Muscle layer of colon (tissue), 2 donors: Measurements from ENCODE around the gene GIMAP2.
"Not testable (repeated sequence)": the region's sequence is repeated elsewhere in the genome, so short reads cannot be mapped to it uniquely, and the experiment has no call there.

Source experiments
- H3K27ac ChIP-seq: one replicate; pipeline ENCODE4 v1.7.0; 2013; ENCODE audit warnings: low read depth, mild to moderate bottlenecking, low read length, moderate library complexity
- H3K27me3 ChIP-seq, 2 donors: one replicate each; pipeline ENCODE4 v1.7.0; 2013; ENCODE audit warnings: low read length in 2 of 2, mild to moderate bottlenecking in 2 of 2; ENCODE audit not compliant: insufficient read depth in 2 of 2, control insufficient read depth in 1 of 2
- H3K36me3 ChIP-seq: one replicate; pipeline ENCODE4 v1.7.0; 2013; ENCODE audit warnings: mild to moderate bottlenecking, low read length; ENCODE audit not compliant: insufficient read depth
- H3K4me1 ChIP-seq: one replicate; pipeline ENCODE4 v1.7.0; 2013; ENCODE audit warnings: mild to moderate bottlenecking, low read length; ENCODE audit not compliant: insufficient read depth
- H3K4me3 ChIP-seq, 2 donors: one replicate each; pipeline ENCODE4 v1.7.0; 2013; ENCODE audit warnings: low read length in 2 of 2, low read depth in 1 of 2, mild to moderate bottlenecking in 1 of 2, moderate library complexity in 1 of 2
- H3K9ac ChIP-seq: one replicate; pipeline ENCODE4 v1.7.0; 2013; ENCODE audit warnings: low read length
- H3K9me3 ChIP-seq: one replicate; pipeline ENCODE4 v1.7.0; 2013; ENCODE audit warnings: mild to moderate bottlenecking, low read length
- donor health status: abdominal sarcoma.
- donor health status: Adenocarcinoma of cecum.

The GIMAP2 gene

DNA sequence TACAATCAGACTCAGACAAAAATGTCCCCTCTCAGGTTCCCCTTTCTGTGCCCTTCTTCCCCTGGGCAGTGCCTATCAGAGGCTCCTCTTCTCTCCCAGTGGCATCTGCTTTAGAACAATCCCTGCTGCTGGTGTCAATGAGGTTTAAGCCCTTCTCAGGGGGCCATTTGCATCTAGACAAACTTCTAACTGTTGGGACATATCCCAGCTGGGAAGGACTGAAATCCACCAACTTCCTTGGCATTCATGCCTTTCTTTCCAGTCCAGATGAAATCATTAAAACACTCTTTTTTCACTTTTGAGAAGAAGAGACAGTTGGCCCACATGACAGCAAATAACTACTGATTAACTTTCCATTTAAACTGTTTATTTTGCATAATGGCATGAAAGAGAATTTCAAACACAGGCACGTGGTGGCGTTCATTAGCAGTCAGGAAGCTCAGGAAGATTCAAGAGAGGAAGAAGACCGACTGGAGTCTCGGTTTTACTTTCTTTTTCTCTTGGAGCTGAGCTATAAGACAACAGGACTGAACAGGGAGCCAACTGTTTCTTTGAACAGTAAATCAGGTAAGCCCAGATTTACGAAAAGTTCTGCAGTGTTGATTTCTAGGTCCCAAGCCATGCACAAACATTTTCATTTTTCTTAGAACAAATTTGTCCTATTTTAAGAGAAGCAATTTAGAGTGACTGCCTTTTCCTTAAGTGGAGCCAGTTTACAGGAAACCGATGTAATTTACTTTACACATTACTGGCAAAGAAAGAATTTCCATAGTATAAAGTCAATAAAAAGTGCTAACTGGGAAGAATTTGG lies at the start of gene GIMAP2:
GIMAP2 (plus strand) TSS at position 488 of the 811 bp plus-strand sequence. CDS start 1,354 bp downstream, outside the sequence.
- peak within 1 kb of the TSS; percentile 64 for H3K27ac ChIP-seq
- no peaks in the 10 kb centered on the region for H3K36me3 ChIP-seq
- peaks cover 9% of the 10 kb centered on the region for H3K4me1 ChIP-seq
- H3K27me3 ChIP-seq = no peaks in the 10 kb centered on the region
- H3K9me3 ChIP-seq = no peaks in the 10 kb centered on the region
- H3K4me3 ChIP-seq = peak within 1 kb of the TSS; percentile 25 to 70
- H3K9ac ChIP-seq = peak within 1 kb of the TSS; percentile 55

DNA sequence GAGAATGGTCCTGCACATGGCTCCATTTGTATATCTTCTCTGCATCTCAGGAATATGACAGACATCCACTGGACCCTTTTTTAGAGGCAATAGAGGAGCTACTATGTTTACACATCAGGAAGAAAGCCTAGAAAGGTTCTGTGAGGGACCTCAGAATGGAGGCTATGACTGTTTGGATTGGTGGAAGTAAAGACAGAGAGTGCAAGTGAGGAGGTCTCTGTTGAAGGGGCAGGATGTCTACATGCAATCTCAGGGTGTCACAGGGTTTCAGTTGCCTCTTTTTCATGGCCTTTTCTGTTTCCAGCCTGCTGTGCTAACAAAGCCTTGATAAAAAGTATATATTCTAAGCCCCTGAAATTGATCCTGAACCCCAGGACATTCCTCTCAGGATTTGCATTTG lies 43.7 kb upstream of the GIMAP2 start:
- no peak overlapping the region for H3K4me3 ChIP-seq
- H3K27ac ChIP-seq = no peak overlapping the region
- H3K9me3 ChIP-seq = no peaks in the 10 kb centered on the region
- no peaks in the 10 kb centered on the region for H3K36me3 ChIP-seq
- H3K4me1 ChIP-seq = no peaks in the 10 kb centered on the region
- H3K9ac ChIP-seq = no peak overlapping the region
- no peaks in the 10 kb centered on the region for H3K27me3 ChIP-seq

- no peak overlapping the region for H3K4me3 ChIP-seq
- H3K9me3 ChIP-seq = no peaks in the 10 kb centered on the region
- no peaks in the 10 kb centered on the region for H3K27me3 ChIP-seq
- H3K9ac ChIP-seq = no peak overlapping the region
- H3K27ac ChIP-seq = no peak overlapping the region
- H3K36me3 ChIP-seq = no peaks in the 10 kb centered on the region
- H3K4me1 ChIP-seq = no peaks in the 10 kb centered on the region
Measured at GRCh38 chr7:150642926-150643325, 42.6 kb upstream of the GIMAP2 start.

GRCh38 chr7:150645259-150646020 lies 40.1 kb upstream of the GIMAP2 start:
- no peaks in the 10 kb centered on the region for H3K27me3 ChIP-seq
- no peak overlapping the region for H3K4me3 ChIP-seq
- no peak overlapping the region for H3K27ac ChIP-seq
- H3K9ac ChIP-seq = no peak overlapping the region
- no peaks in the 10 kb centered on the region for H3K4me1 ChIP-seq
- no peaks in the 10 kb centered on the region for H3K36me3 ChIP-seq
- no peaks in the 10 kb centered on the region for H3K9me3 ChIP-seq

GRCh38 chr7:150648353-150649079 lies 37.0 kb upstream of the GIMAP2 start:
- no peaks in the 10 kb centered on the region for H3K27me3 ChIP-seq
- H3K27ac ChIP-seq = no peak overlapping the region
- no peaks in the 10 kb centered on the region for H3K4me1 ChIP-seq
- no peaks in the 10 kb centered on the region for H3K36me3 ChIP-seq
- H3K9ac ChIP-seq = no peak overlapping the region
- H3K4me3 ChIP-seq = no peak overlapping the region
- H3K9me3 ChIP-seq = no peaks in the 10 kb centered on the region

DNA sequence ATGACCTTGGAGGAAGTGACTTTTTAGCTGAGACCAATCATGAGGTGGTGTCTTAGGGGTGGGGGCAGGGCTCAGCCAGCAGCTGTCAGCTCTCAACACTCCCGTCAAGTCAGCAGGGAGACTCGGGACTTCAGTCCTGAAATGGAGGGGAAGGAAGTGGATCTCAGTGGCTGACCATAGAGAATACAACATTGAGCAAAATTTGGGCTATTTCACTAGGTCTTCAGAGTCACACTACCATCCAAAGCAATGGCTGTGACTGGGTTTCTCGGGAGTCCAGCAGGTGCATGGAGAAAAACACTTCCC lies 36.5 kb upstream of the GIMAP2 start:
- no peaks in the 10 kb centered on the region for H3K4me1 ChIP-seq
- H3K27me3 ChIP-seq = no peaks in the 10 kb centered on the region
- H3K9me3 ChIP-seq = no peaks in the 10 kb centered on the region
- no peak overlapping the region for H3K27ac ChIP-seq
- H3K9ac ChIP-seq = no peak overlapping the region
- no peaks in the 10 kb centered on the region for H3K36me3 ChIP-seq
- H3K4me3 ChIP-seq = no peak overlapping the region

GRCh38 chr7:150654692-150655091 lies 30.8 kb upstream of the GIMAP2 start:
- H3K4me1 ChIP-seq = no peaks in the 10 kb centered on the region
- no peaks in the 10 kb centered on the region for H3K9me3 ChIP-seq
- H3K4me3 ChIP-seq = no peak overlapping the region
- H3K27me3 ChIP-seq = no peaks in the 10 kb centered on the region
- H3K36me3 ChIP-seq = no peaks in the 10 kb centered on the region
- H3K27ac ChIP-seq = no peak overlapping the region
- H3K9ac ChIP-seq = no peak overlapping the region

DNA sequence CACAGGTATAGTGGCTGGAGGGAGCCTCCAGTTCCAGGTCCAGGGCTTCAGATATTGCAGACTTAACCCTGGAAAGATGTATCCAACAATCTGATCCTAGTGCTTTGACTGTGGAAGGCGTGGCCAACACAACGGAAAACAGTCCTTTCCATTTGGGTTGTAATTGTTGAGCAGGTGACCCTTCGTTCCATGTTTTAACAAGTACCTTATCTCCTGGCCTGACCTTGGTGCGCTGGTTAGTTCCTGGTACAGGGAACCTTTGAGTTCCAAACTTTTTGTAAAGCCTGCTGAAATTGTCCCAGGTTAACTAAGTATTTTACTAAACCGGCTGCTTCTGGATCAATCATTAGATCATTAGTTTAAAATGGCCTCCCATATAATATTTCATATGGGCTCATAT lies 29.5 kb upstream of the GIMAP2 start:
- Histone ChIP-seq H3K9ac (no peak overlapping the region), H3K27ac (no peak overlapping the region), H3K4me1 (no peaks in the 10 kb centered on the region), H3K36me3 (no peaks in the 10 kb centered on the region), H3K4me3 (no peak overlapping the region), H3K9me3 (no peaks in the 10 kb centered on the region), H3K27me3 (no peaks in the 10 kb centered on the region)

DNA sequence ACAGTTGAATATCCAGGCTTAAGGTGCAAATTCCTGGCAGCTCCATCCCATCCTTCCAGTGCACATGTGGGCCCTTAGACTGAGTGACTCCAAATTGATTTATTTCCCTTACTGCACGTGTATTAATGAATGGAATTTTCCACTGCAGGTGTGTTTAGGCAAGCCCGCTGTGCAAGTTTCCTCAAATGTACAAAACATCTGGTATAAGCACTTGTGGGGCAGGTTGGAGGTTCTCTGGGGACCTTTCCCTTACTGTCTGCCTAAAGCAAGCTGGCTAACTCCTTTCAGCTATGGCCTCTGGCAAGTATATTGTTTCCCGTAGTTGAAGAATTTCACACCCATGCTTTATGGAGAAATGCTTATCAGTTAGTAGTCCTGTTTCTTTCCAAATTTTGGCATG lies 28.0 kb upstream of the GIMAP2 start:
- Histone ChIP-seq H3K36me3 (no peaks in the 10 kb centered on the region), H3K9ac (no peak overlapping the region), H3K27me3 (no peaks in the 10 kb centered on the region), H3K9me3 (no peaks in the 10 kb centered on the region), H3K4me3 (no peak overlapping the region), H3K27ac (no peak overlapping the region), H3K4me1 (no peaks in the 10 kb centered on the region)

DNA sequence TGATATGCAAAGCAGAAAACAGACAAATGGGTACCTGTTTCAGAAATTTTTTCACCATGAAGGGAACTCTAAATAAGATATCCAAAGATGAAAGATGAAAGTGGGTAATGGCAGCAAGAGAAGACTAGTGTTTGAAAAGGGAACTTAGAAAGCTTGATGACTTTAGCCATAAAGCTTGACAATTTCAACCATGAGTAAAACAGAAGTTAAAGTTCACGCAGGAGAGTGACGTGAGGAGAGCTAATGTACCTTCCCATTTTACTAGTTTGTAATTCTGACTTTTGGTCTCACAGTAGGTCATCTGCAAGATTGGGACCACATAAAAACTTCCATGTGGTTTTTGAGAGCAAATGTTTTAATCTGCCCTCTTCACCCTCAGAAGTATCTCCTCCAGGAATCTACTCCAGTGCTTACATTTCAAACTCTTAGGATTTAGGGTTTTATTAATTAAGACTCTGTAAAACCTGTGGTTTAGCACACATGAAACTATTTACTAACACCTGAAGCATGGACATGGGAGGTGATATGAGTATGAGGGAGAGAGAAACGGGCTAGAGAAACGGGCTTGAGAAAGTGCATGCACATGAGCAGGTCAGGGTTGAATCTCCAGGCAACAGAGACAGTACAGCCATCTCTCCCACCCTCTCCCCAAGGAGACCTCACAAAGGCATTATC lies 24.4 kb upstream of the GIMAP2 start:
- Histone ChIP-seq H3K9ac (no peak overlapping the region), H3K4me3 (no peak overlapping the region), H3K9me3 (no peaks in the 10 kb centered on the region), H3K36me3 (no peaks in the 10 kb centered on the region), H3K4me1 (no peaks in the 10 kb centered on the region), H3K27ac (no peak overlapping the region), H3K27me3 (no peaks in the 10 kb centered on the region)

- H3K27ac ChIP-seq, H3K9me3 ChIP-seq, H3K9ac ChIP-seq, H3K27me3 ChIP-seq, H3K4me3 ChIP-seq, H3K4me1 ChIP-seq, H3K36me3 ChIP-seq: not testable (repeated sequence)
Measured at GRCh38 chr7:150662821-150663220, 22.7 kb upstream of the GIMAP2 start.
